Stimulated activated CD8-positive, alpha-beta memory T cell treated with anti-CD3 and anti-CD28 coated beads, Interleukin-15, amount 100 ng/mL, for 24 hours (primary cell): ENCODE data around the gene BLOC1S4.
"Not testable (repeated sequence)": the region's sequence is repeated elsewhere in the genome, so short reads cannot be mapped to it uniquely, and the experiment has no call there.

Experiments used
- DNase-seq: peaks from one replicate; pipeline ENCODE4 v3.0.0-alpha.2; 2020; ENCODE audit warnings: low read depth

BLOC1S4 gene

GRCh38 chr4:6742507-6742906 lies 26.5 kb downstream of the BLOC1S4 start:
- DNase-seq = no peak

GRCh38 chr4:6742989-6743388 lies 27.0 kb downstream of the BLOC1S4 start:
- no peak for DNase-seq

- no peak for DNase-seq
Observed at GRCh38 chr4:6746721-6747293, 30.8 kb downstream of the BLOC1S4 start.

- no peak for DNase-seq
Observed at GRCh38 chr4:6747294-6748051, 31.5 kb downstream of the BLOC1S4 start.

GRCh38 chr4:6748286-6748685 lies 32.3 kb downstream of the BLOC1S4 start:
- DNase-seq = no peak

- no peak for DNase-seq
Observed at GRCh38 chr4:6749340-6750171, 33.6 kb downstream of the BLOC1S4 start.

- no peak for DNase-seq
Observed at GRCh38 chr4:6750286-6751221, 34.6 kb downstream of the BLOC1S4 start.

GRCh38 chr4:6751611-6752485 lies 35.9 kb downstream of the BLOC1S4 start:
- DNase-seq = no peak

GRCh38 chr4:6752486-6752829 lies 36.5 kb downstream of the BLOC1S4 start:
- no peak for DNase-seq

- DNase-seq = no peak
Observed at GRCh38 chr4:6753103-6753560, 37.2 kb downstream of the BLOC1S4 start.

- no peak for DNase-seq
Observed at GRCh38 chr4:6753891-6754290, 37.9 kb downstream of the BLOC1S4 start.

GRCh38 chr4:6754481-6755087 lies 38.6 kb downstream of the BLOC1S4 start:
- DNase-seq = no peak

GRCh38 chr4:6755088-6755753 lies 39.2 kb downstream of the BLOC1S4 start:
- no peak for DNase-seq

- not testable (repeated sequence) for DNase-seq
Observed at GRCh38 chr4:6756345-6756744, 40.4 kb downstream of the BLOC1S4 start.

GRCh38 chr4:6758728-6759127 lies 42.8 kb downstream of the BLOC1S4 start:
- no peak for DNase-seq

GRCh38 chr4:6760865-6761264 lies 44.9 kb downstream of the BLOC1S4 start:
- DNase-seq = no peak

GRCh38 chr4:6761649-6762615 lies 46.0 kb downstream of the BLOC1S4 start:
- DNase-seq = no peak

GRCh38 chr4:6763330-6763851 lies 47.4 kb downstream of the BLOC1S4 start:
- no peak for DNase-seq
